HUES48 (cell line): Measurements from ENCODE around the gene EP400.

Experiments
- H3K27ac ChIP-seq: one replicate; pipeline ENCODE4 v1.7.0; 2013; ENCODE audit warnings: low read depth, low read length, inconsistent platforms
- H3K27me3 ChIP-seq: 2 replicates; pipeline ENCODE4 v1.6.1; 2013; ENCODE audit warnings: mild to moderate bottlenecking, low read length; ENCODE audit not compliant: control insufficient read depth, insufficient read depth
- H3K36me3 ChIP-seq: 2 replicates; pipeline ENCODE4 v1.6.1; 2013; ENCODE audit warnings: low read length; ENCODE audit not compliant: control insufficient read depth, insufficient read depth
- H3K4me1 ChIP-seq: 2 replicates; pipeline ENCODE4 v1.6.1; 2013; ENCODE audit warnings: mild to moderate bottlenecking, low read length; ENCODE audit not compliant: control insufficient read depth, insufficient read depth
- H3K4me3 ChIP-seq: 2 replicates; pipeline ENCODE4 v1.5.1; 2013; ENCODE audit warnings: mild to moderate bottlenecking, low read depth, low read length
- H3K9ac ChIP-seq: 2 replicates; pipeline ENCODE4 v1.6.1; 2013; ENCODE audit warnings: mild to moderate bottlenecking, low read depth, low read length, moderate library complexity
- H3K9me3 ChIP-seq: 2 replicates; pipeline ENCODE4 v1.6.1; 2013; ENCODE audit warnings: low read length; ENCODE audit not compliant: control insufficient read depth, insufficient read depth

EP400 gene

GRCh38 chr12:132054983-132055382, 105.2 kb downstream of the EP400 start:
- no peak overlapping the region for H3K27ac ChIP-seq
- no peaks in the 10 kb centered on the region for H3K9me3 ChIP-seq
- H3K4me1 ChIP-seq: no peaks in the 10 kb centered on the region
- H3K27me3 ChIP-seq: no peaks in the 10 kb centered on the region
- H3K9ac ChIP-seq: no peak overlapping the region
- peaks cover 81% of the 10 kb centered on the region for H3K36me3 ChIP-seq
- no peak overlapping the region for H3K4me3 ChIP-seq

GRCh38 chr12:132055535-132056096, 105.9 kb downstream of the EP400 start:
- Histone ChIP-seq H3K9ac (no peak overlapping the region), H3K9me3 (no peaks in the 10 kb centered on the region), H3K27ac (no peak overlapping the region), H3K4me3 (no peak overlapping the region), H3K4me1 (no peaks in the 10 kb centered on the region), H3K36me3 (peaks cover 79% of the 10 kb centered on the region), H3K27me3 (no peaks in the 10 kb centered on the region)

GRCh38 chr12:132056320-132056719, 106.6 kb downstream of the EP400 start:
- no peaks in the 10 kb centered on the region for H3K9me3 ChIP-seq
- H3K27me3 ChIP-seq: no peaks in the 10 kb centered on the region
- no peaks in the 10 kb centered on the region for H3K4me1 ChIP-seq
- H3K9ac ChIP-seq: no peak overlapping the region
- H3K27ac ChIP-seq: no peak overlapping the region
- no peak overlapping the region for H3K4me3 ChIP-seq
- H3K36me3 ChIP-seq: peaks cover 77% of the 10 kb centered on the region

GRCh38 chr12:132056951-132057350, 107.2 kb downstream of the EP400 start:
- Histone ChIP-seq H3K36me3 (peaks cover 82% of the 10 kb centered on the region), H3K9ac (no peak overlapping the region), H3K27me3 (no peaks in the 10 kb centered on the region), H3K4me3 (no peak overlapping the region), H3K4me1 (no peaks in the 10 kb centered on the region), H3K9me3 (no peaks in the 10 kb centered on the region), H3K27ac (no peak overlapping the region)

GRCh38 chr12:132057691-132058090, 107.9 kb downstream of the EP400 start:
- Histone ChIP-seq H3K27ac (no peak overlapping the region), H3K36me3 (peaks cover 81% of the 10 kb centered on the region), H3K9me3 (no peaks in the 10 kb centered on the region), H3K9ac (no peak overlapping the region), H3K4me1 (no peaks in the 10 kb centered on the region), H3K4me3 (no peak overlapping the region), H3K27me3 (no peaks in the 10 kb centered on the region)

GRCh38 chr12:132061197-132061596, 111.5 kb downstream of the EP400 start:
- Histone ChIP-seq H3K36me3 (peaks cover 81% of the 10 kb centered on the region), H3K4me1 (no peaks in the 10 kb centered on the region)

GRCh38 chr12:132061641-132062430, 112.1 kb downstream of the EP400 start:
- no peak overlapping the region for H3K9ac ChIP-seq
- no peaks in the 10 kb centered on the region for H3K4me1 ChIP-seq
- H3K9me3 ChIP-seq: no peaks in the 10 kb centered on the region
- H3K36me3 ChIP-seq: peaks cover 81% of the 10 kb centered on the region
- H3K27me3 ChIP-seq: no peaks in the 10 kb centered on the region
- no peak overlapping the region for H3K4me3 ChIP-seq
- no peak overlapping the region for H3K27ac ChIP-seq

More at GRCh38 chr12:132061197-132061596, 111.5 kb downstream of the EP400 start:
- Histone ChIP-seq H3K4me3 (no peak overlapping the region), H3K27ac (no peak overlapping the region), H3K9me3 (no peaks in the 10 kb centered on the region), H3K27me3 (no peaks in the 10 kb centered on the region), H3K9ac (no peak overlapping the region)

- Histone ChIP-seq H3K27me3 (no peaks in the 10 kb centered on the region), H3K9ac (no peak overlapping the region), H3K4me3 (no peak overlapping the region), H3K36me3 (peaks cover 81% of the 10 kb centered on the region), H3K9me3 (no peaks in the 10 kb centered on the region), H3K27ac (no peak overlapping the region), H3K4me1 (no peaks in the 10 kb centered on the region)
Measured at GRCh38 chr12:132062481-132062880, 112.7 kb downstream of the EP400 start.

GRCh38 chr12:132063491-132063890, 113.7 kb downstream of the EP400 start:
- Histone ChIP-seq H3K9ac (no peak overlapping the region), H3K4me1 (no peaks in the 10 kb centered on the region), H3K27ac (no peak overlapping the region), H3K9me3 (no peaks in the 10 kb centered on the region), H3K36me3 (peaks cover 85% of the 10 kb centered on the region), H3K27me3 (no peaks in the 10 kb centered on the region), H3K4me3 (no peak overlapping the region)

GRCh38 chr12:132064631-132065030, 114.9 kb downstream of the EP400 start:
- Histone ChIP-seq H3K36me3 (peaks cover 90% of the 10 kb centered on the region), H3K27ac (no peak overlapping the region), H3K4me1 (no peaks in the 10 kb centered on the region), H3K9ac (no peak overlapping the region), H3K4me3 (no peak overlapping the region), H3K9me3 (no peaks in the 10 kb centered on the region), H3K27me3 (no peaks in the 10 kb centered on the region)

GRCh38 chr12:132065203-132065602, 115.5 kb downstream of the EP400 start:
- H3K36me3 ChIP-seq: peaks cover 92% of the 10 kb centered on the region
- no peak overlapping the region for H3K27ac ChIP-seq
- no peaks in the 10 kb centered on the region for H3K4me1 ChIP-seq
- H3K9me3 ChIP-seq: no peaks in the 10 kb centered on the region
- H3K27me3 ChIP-seq: no peaks in the 10 kb centered on the region
- no peak overlapping the region for H3K9ac ChIP-seq
- H3K4me3 ChIP-seq: no peak overlapping the region
